Measurements from ENCODE around the gene MID1. TPM values are rescaled to one million over a fixed set of nuclear protein-coding genes. Genes with fewer than 3 reads are reported as not detected.

Gene MID1
- total RNA-seq, 4 donors from 2014 or later: 5.0 to 8.0 (median 6.4) TPM

DNA sequence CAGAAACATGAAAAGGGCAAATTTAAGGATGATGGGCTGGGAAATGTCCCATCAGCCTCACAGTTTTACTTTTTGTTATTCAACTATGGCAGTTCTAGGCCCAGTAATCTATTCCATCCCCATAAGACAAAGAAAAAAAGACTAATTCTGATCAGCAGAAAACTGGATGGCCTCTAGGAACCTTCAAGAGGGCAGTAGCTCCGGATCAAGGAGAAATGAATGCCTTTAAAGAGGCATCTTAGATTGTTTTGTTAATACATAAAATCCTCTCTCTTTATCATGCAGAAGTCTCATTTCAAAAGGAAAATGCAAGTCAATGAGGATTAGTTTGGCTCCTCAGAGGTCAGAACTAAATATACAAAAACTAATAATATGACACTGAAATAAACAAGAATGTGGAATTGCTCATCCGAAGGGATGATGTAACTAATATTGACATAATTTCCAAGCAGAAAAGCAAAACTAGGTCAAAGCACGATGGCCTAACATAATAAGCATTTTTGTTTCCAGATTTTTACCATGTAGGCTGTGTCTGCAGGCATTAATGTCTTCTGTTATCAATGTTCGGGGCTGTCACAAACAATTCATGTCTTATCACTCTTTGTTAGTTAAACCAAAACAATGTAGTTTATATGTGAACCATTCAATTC is 8.8 kb downstream of the MID1 start:
- H3K4me3 ChIP-seq: no peak overlapping the region
- peak overlapping the region; percentile 14 for H3K27ac ChIP-seq
- H3K9me3 ChIP-seq: no peaks in the 10 kb centered on the region
- no peak for DNase-seq (ENCODE audit: low spot score in 2 of 2)
- H3K4me1 ChIP-seq: no peaks in the 10 kb centered on the region
- WGBS: 31% methylated on average over 4 of the region's 4 CpGs
- H3K27me3 ChIP-seq: no peaks in the 10 kb centered on the region
- H3K36me3 ChIP-seq: no peaks in the 10 kb centered on the region
- TF ChIP-seq POLR2A (IDR thresholded peaks at IDR 0.05) (no peak), POLR2AphosphoS5 (IDR thresholded peaks at IDR 0.05) (no peak), EP300 (IDR thresholded peaks at IDR 0.05) (no peak)
- TF ChIP-seq, protein P1, sequence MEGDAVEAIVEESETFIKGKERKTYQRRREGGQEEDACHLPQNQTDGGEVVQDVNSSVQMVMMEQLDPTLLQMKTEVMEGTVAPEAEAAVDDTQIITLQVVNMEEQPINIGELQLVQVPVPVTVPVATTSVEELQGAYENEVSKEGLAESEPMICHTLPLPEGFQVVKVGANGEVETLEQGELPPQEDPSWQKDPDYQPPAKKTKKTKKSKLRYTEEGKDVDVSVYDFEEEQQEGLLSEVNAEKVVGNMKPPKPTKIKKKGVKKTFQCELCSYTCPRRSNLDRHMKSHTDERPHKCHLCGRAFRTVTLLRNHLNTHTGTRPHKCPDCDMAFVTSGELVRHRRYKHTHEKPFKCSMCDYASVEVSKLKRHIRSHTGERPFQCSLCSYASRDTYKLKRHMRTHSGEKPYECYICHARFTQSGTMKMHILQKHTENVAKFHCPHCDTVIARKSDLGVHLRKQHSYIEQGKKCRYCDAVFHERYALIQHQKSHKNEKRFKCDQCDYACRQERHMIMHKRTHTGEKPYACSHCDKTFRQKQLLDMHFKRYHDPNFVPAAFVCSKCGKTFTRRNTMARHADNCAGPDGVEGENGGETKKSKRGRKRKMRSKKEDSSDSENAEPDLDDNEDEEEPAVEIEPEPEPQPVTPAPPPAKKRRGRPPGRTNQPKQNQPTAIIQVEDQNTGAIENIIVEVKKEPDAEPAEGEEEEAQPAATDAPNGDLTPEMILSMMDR (IDR thresholded peaks at IDR 0.05): no peak

DNA sequence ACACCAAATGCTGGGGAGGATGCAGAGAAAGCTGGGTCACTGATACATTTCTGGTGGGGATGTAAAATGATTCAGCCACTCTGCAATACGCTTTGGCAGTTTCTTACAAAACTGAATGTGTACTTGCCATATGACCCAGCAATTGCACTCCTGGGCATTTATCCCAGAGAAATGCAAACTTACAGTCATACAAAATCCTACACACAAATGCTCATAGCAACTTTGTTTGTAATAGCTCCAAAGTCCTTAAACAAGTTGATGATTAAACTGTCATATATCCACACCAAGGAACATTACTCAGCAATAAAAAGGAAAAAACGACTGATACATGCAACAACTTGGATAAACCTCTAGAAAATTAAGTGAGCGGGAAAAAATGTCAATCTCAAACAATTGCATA is 12.3 kb downstream of the MID1 start:
- no peak overlapping the region for H3K4me3 ChIP-seq
- TF ChIP-seq EP300 (IDR thresholded peaks at IDR 0.05) (no peak), POLR2AphosphoS5 (IDR thresholded peaks at IDR 0.05) (no peak), POLR2A (IDR thresholded peaks at IDR 0.05) (no peak)
- TF ChIP-seq, protein P1 (IDR thresholded peaks at IDR 0.05): no peak
- H3K27me3 ChIP-seq: no peaks in the 10 kb centered on the region
- WGBS: 69% methylated on average over 3 of the region's 3 CpGs
- H3K4me1 ChIP-seq: no peaks in the 10 kb centered on the region
- no peak for DNase-seq (ENCODE audit: low spot score in 2 of 2)
- H3K36me3 ChIP-seq: no peaks in the 10 kb centered on the region
- H3K27ac ChIP-seq: no peak overlapping the region
- H3K9me3 ChIP-seq: no peaks in the 10 kb centered on the region

DNA sequence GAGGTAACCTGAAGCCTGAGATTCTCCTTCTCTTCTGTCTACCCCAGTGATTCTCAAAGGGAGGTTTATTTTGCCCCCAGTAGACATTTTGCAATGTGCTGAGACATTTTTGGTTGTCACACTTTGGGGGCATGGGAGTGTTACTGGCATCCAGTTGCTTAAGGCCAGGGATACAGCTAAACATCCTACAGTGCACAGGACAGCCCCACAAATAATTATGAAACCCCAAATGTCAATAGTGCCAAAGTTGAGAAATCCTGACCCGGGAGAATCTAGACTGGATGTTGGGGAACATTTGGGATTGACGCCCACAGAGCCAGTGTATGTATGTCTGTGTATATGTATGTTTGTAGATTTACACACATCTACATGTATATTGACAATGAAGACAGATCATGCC is 13.2 kb downstream of the MID1 start:
- 76% methylated on average over 2 of the region's 2 CpGs for whole genome bisulfite sequencing
- no peak for TF ChIP-seq EP300 (IDR thresholded peaks at IDR 0.05)
- TF ChIP-seq, protein P1 (IDR thresholded peaks at IDR 0.05): no peak
- H3K27me3 ChIP-seq: no peaks in the 10 kb centered on the region

DNA sequence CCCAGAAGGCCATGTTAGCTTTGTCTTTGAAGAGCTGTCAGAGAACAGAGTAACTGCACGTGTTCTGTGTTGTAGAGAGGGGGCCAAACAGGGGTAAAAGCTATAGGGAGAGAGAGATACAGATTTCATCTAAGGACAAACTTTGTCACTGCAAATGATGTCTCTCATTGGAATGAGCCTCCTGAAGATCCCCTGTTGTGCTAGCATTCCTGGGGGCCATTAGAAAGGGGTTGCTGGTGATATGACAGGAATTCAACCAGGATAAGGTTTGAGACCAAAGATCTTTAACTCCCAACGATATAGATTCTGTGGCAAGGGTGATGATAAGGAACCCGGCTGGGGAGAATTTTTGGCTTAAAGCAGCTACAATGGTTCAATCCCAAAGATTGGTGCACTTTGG is 16.8 kb downstream of the MID1 start:
- no peak for DNase-seq (ENCODE audit: low spot score in 2 of 2)
- H3K4me3 ChIP-seq: no peak overlapping the region
- no peaks in the 10 kb centered on the region for H3K9me3 ChIP-seq
- H3K36me3 ChIP-seq: no peaks in the 10 kb centered on the region
- 54% methylated on average over 3 of the region's 3 CpGs for WGBS
- H3K27me3 ChIP-seq: no peaks in the 10 kb centered on the region
- TF ChIP-seq POLR2A (IDR thresholded peaks at IDR 0.05): no peak
- TF ChIP-seq, protein P1 (IDR thresholded peaks at IDR 0.05): no peak
- TF ChIP-seq EP300 (IDR thresholded peaks at IDR 0.05): no peak
- TF ChIP-seq POLR2AphosphoS5 (IDR thresholded peaks at IDR 0.05): no peak
- H3K4me1 ChIP-seq: no peaks in the 10 kb centered on the region
- H3K27ac ChIP-seq: no peak overlapping the region

More for the DNA sequence above, 13.2 kb downstream of the MID1 start:
- Histone ChIP-seq H3K9me3 (no peaks in the 10 kb centered on the region), H3K36me3 (no peaks in the 10 kb centered on the region), H3K27ac (no peak overlapping the region), H3K4me1 (no peaks in the 10 kb centered on the region), H3K4me3 (no peak overlapping the region)
- DNase-seq (ENCODE audit: low spot score in 2 of 2): no peak

DNA sequence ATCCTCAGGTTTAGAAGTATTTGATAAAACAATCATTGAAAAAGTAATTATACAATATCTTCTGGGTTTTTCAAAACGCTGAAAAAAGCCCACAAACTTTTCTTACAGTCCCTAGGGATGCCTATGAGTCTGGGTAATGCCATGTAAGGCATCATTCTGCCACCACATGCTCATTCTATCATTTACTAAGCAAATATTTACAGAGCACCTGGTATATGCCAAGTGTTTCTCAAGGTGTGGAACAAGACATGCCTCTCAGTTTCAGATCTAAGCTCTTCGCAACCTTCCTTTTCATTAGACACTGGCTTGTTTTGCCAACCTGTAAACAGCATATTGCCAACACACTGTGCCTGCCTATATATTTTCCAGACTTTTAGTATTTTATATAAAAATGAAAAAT is 17.7 kb downstream of the MID1 start:
- no peak for TF ChIP-seq POLR2AphosphoS5 (IDR thresholded peaks at IDR 0.05)
- no peaks in the 10 kb centered on the region for H3K27me3 ChIP-seq
- H3K27ac ChIP-seq: no peak overlapping the region
- no peaks in the 10 kb centered on the region for H3K36me3 ChIP-seq
- WGBS: 68% methylated on average over 2 of the region's 2 CpGs
- H3K4me1 ChIP-seq: no peaks in the 10 kb centered on the region
- DNase-seq (ENCODE audit: low spot score in 2 of 2): no peak
- no peak overlapping the region for H3K4me3 ChIP-seq
- no peaks in the 10 kb centered on the region for H3K9me3 ChIP-seq

DNA sequence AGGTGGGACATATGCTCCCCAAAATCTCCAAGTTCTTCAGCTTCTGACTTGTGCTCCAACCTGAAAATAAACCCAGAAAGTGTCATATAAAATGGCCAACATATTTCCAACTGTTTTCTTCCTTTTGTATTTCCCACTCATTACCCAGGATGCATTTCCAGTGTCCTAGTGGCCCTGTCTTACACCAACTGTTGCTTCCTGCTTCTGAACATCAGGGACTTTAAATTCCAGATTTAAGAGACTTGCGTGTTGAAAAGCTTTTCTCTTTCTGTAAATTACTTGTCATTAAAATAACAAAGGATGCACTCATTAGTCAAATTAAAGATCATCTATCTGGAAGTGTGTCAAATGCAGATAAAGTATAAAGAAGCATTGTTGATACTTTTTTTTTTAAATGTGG is 19.9 kb downstream of the MID1 start:
- no peaks in the 10 kb centered on the region for H3K27me3 ChIP-seq
- H3K36me3 ChIP-seq: no peaks in the 10 kb centered on the region
- TF ChIP-seq POLR2A (IDR thresholded peaks at IDR 0.05) (no peak), EP300 (IDR thresholded peaks at IDR 0.05) (no peak), POLR2AphosphoS5 (IDR thresholded peaks at IDR 0.05) (no peak)
- TF ChIP-seq, protein P1 (IDR thresholded peaks at IDR 0.05): no peak
- WGBS: 50% methylated on average over 1 of the region's 1 CpG
- H3K9me3 ChIP-seq: no peaks in the 10 kb centered on the region
- no peak for DNase-seq (ENCODE audit: low spot score in 2 of 2)
- no peak overlapping the region for H3K4me3 ChIP-seq
- no peaks in the 10 kb centered on the region for H3K4me1 ChIP-seq
- H3K27ac ChIP-seq: no peak overlapping the region

All from suprapubic skin (tissue), 4 donors.